OCI-LY3 (cell line): ENCODE measurements around the gene TEX13A.

Source experiments
- H2AFZ ChIP-seq: fragments of 200-600, 300-600 bp; shearing (Covaris generic); 2 replicates; pipeline ENCODE4 v1.6.0; 2014; ENCODE audit warnings: antibody characterized with exemption, low read depth, low read length
- H3K27ac ChIP-seq: fragments of 200-600, 300-600 bp; sonication (generic); 2 replicates; pipeline ENCODE4 v1.5.1; 2014; ENCODE audit warnings: mild to moderate bottlenecking, low read length, moderate library complexity, mixed read lengths
- H3K27me3 ChIP-seq: fragments of 200-600, 300-600 bp; sonication (generic); 2 replicates; pipeline ENCODE4 v1.6.1; 2014; ENCODE audit warnings: low read depth, low read length, mixed read lengths
- H3K36me3 ChIP-seq: fragments of 200-600, 300-600 bp; sonication (generic); replicated peaks from 2 replicates; pipeline ENCODE3; 2014; ENCODE audit warnings: low read depth, low read length, mixed read lengths
- H3K4me1 ChIP-seq: fragments of 300-600, 200-600 bp; sonication (generic); 2 replicates; pipeline ENCODE4 v1.6.1; 2014; ENCODE audit warnings: low read length, mixed read lengths
- H3K4me2 ChIP-seq: fragments of 200-600, 300-600 bp; sonication (generic); 2 replicates; pipeline ENCODE4 v1.6.1; 2014; ENCODE audit warnings: low read length, mixed read lengths
- H3K4me3 ChIP-seq: fragments of 300-600, 200-600 bp; sonication (generic); 2 replicates; pipeline ENCODE4 v1.5.1; 2014; ENCODE audit warnings: antibody characterized with exemption, mild to moderate bottlenecking, low read length, moderate library complexity
- H3K79me2 ChIP-seq: fragments of 300-600, 200-600 bp; shearing (Covaris generic); 2 replicates; pipeline ENCODE4 v1.6.1; 2014; ENCODE audit warnings: mild to moderate bottlenecking, low read length, mixed read lengths
- H3K9ac ChIP-seq: fragments of 300-600, 200-600 bp; shearing (Covaris generic); 2 replicates; pipeline ENCODE4 v1.6.0; 2014; ENCODE audit warnings: mild to moderate bottlenecking, low read length, moderate library complexity
- H3K9me3 ChIP-seq: fragments of 200-600, 300-600 bp; shearing (Covaris generic); 2 replicates; pipeline ENCODE4 v1.6.1; 2014; ENCODE audit warnings: low read length, mixed read lengths; ENCODE audit not compliant: insufficient read depth
- H4K20me1 ChIP-seq: fragments of 200-600, 300-600 bp; sonication (generic); 2 replicates; pipeline ENCODE4 v1.6.1; 2016; ENCODE audit warnings: low read length, mixed read lengths; ENCODE audit not compliant: insufficient read depth
- EZH2phosphoT487 ChIP-seq: fragments of 200-600 bp; shearing (Covaris generic); IDR thresholded peaks from 2 replicates; pipeline ENCODE4 v1.6.1; 2018; ENCODE audit warnings: antibody characterized with exemption, mixed run types, low read depth
- TF ChIP-seq, protein P1 (sequence below): fragments of 200-600, 300-600 bp; sonication (generic); IDR thresholded peaks from 2 replicates; pipeline ENCODE4 v1.5.1; 2014; ENCODE audit warnings: antibody characterized with exemption, low read length, low read depth

The TEX13A gene

GRCh38 chrX:105179644-105180043 lies 40.9 kb downstream of the TEX13A start:
- Histone ChIP-seq H4K20me1 (no peaks in the 10 kb centered on the region), H3K27ac (no peak overlapping the region), H3K27me3 (no peaks in the 10 kb centered on the region), H3K4me2 (no peak overlapping the region), H2AFZ (no peak overlapping the region), H3K79me2 (no peaks in the 10 kb centered on the region), H3K4me1 (no peaks in the 10 kb centered on the region), H3K4me3 (no peak overlapping the region), H3K9me3 (no peaks in the 10 kb centered on the region), H3K9ac (no peak overlapping the region), H3K36me3 (no peaks in the 10 kb centered on the region)
- TF ChIP-seq EZH2phosphoT487: no peak
- TF ChIP-seq, protein P1, sequence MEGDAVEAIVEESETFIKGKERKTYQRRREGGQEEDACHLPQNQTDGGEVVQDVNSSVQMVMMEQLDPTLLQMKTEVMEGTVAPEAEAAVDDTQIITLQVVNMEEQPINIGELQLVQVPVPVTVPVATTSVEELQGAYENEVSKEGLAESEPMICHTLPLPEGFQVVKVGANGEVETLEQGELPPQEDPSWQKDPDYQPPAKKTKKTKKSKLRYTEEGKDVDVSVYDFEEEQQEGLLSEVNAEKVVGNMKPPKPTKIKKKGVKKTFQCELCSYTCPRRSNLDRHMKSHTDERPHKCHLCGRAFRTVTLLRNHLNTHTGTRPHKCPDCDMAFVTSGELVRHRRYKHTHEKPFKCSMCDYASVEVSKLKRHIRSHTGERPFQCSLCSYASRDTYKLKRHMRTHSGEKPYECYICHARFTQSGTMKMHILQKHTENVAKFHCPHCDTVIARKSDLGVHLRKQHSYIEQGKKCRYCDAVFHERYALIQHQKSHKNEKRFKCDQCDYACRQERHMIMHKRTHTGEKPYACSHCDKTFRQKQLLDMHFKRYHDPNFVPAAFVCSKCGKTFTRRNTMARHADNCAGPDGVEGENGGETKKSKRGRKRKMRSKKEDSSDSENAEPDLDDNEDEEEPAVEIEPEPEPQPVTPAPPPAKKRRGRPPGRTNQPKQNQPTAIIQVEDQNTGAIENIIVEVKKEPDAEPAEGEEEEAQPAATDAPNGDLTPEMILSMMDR: no peak

GRCh38 chrX:105173071-105173470 lies 47.4 kb downstream of the TEX13A start:
- Histone ChIP-seq H3K27ac (no peak overlapping the region), H3K79me2 (no peaks in the 10 kb centered on the region), H3K4me1 (no peaks in the 10 kb centered on the region), H4K20me1 (no peaks in the 10 kb centered on the region), H3K36me3 (no peaks in the 10 kb centered on the region), H3K27me3 (no peaks in the 10 kb centered on the region), H3K9me3 (no peaks in the 10 kb centered on the region), H3K9ac (no peak overlapping the region), H3K4me2 (no peak overlapping the region), H3K4me3 (no peak overlapping the region), H2AFZ (no peak overlapping the region)
- TF ChIP-seq, protein P1: no peak
- no peak for TF ChIP-seq EZH2phosphoT487
